GM23338 (cell line): ENCODE results near the gene GRM3. TPM values are rescaled to one million over a fixed set of nuclear protein-coding genes. Genes with fewer than 3 reads are reported as not detected.
A peak's percentile ranks its signal among the peaks of the same experiment; 100 is the strongest.

Experiments used
- ATAC-seq: fragments of 200-7000 bp; cut with Tn5 transposase; 3 replicates; pipeline ENCODE4 v1.9.1; 2020
- DNase-seq: peaks from one replicate; pipeline ENCODE4 v3.0.0-alpha.2; 2015; ENCODE audit warnings: low spot score
- H2AFZ ChIP-seq: fragments of 200-600 bp; sonication (generic); 2 replicates; pipeline ENCODE4 v1.8.0; 2016; ENCODE audit warnings: antibody characterized with exemption, mild to moderate bottlenecking, moderate library complexity
- H3F3A ChIP-seq: fragments of 200-600 bp; sonication (generic); replicated peaks from 2 replicates; pipeline ENCODE4 v1.8.0; 2017; ENCODE audit warnings: antibody characterized with exemption, mixed run types, low read depth
- H3K27ac ChIP-seq: fragments of 200-600 bp; sonication (generic); 2 replicates; pipeline ENCODE4 v1.6.1; 2016; ENCODE audit warnings: low read depth
- H3K27me3 ChIP-seq: fragments of 200-600 bp; sonication (generic); 2 replicates; pipeline ENCODE4 v1.8.0; 2016; ENCODE audit warnings: mild to moderate bottlenecking, mixed run types, moderate library complexity; ENCODE audit not compliant: insufficient read depth
- H3K36me3 ChIP-seq: fragments of 200-600 bp; sonication (generic); 2 replicates; pipeline ENCODE4 v1.8.0; 2016; ENCODE audit warnings: mild to moderate bottlenecking; ENCODE audit not compliant: insufficient read depth
- H3K4me1 ChIP-seq: fragments of 200-600 bp; sonication (generic); 2 replicates; pipeline ENCODE4 v1.8.0; 2016; ENCODE audit warnings: mild to moderate bottlenecking, moderate library complexity; ENCODE audit not compliant: insufficient read depth
- H3K4me2 ChIP-seq: fragments of 200-600 bp; sonication (generic); 2 replicates; pipeline ENCODE4 v1.7.1; 2017; ENCODE audit warnings: mixed run types
- H3K4me3 ChIP-seq: fragments of 200-600 bp; sonication (generic); 2 replicates; pipeline ENCODE4 v1.6.1; 2016; ENCODE audit warnings: mixed run types
- H3K79me2 ChIP-seq: fragments of 200-600 bp; sonication (generic); replicated peaks from 2 replicates; pipeline ENCODE4 v1.8.0; 2017; ENCODE audit warnings: mild to moderate bottlenecking; ENCODE audit not compliant: insufficient read depth
- H3K9me2 ChIP-seq: fragments of 200-600 bp; sonication (generic); 2 replicates; pipeline ENCODE4 v1.8.0; 2017; ENCODE audit not compliant: insufficient read depth
- H4K20me1 ChIP-seq: fragments of 200-600 bp; sonication (generic); replicated peaks from 2 replicates; pipeline ENCODE4 v1.8.0; 2017; ENCODE audit warnings: mild to moderate bottlenecking; ENCODE audit not compliant: insufficient read depth
- H3K27ac Mint-ChIP-seq: 2 replicates; pipeline ENCODE4 v1.8.0; 2020; ENCODE audit warnings: inconsistent platforms, mild to moderate bottlenecking, moderate library complexity, mixed read lengths
- H3K27me3 Mint-ChIP-seq: 3 replicates; pipeline ENCODE4 v1.8.0; 2022; ENCODE audit warnings: low read depth, mild to moderate bottlenecking, moderate library complexity, mixed read lengths, inconsistent platforms; ENCODE audit not compliant: insufficient read depth, poor library complexity
- H3K36me3 Mint-ChIP-seq: 3 replicates; pipeline ENCODE4 v1.8.0; 2021; ENCODE audit warnings: low read depth, mild to moderate bottlenecking, inconsistent platforms, moderate library complexity, mixed read lengths
- H3K4me1 Mint-ChIP-seq: 3 replicates; pipeline ENCODE4 v1.8.0; 2020; ENCODE audit warnings: mild to moderate bottlenecking, inconsistent platforms, mixed read lengths
- H3K4me3 Mint-ChIP-seq: 3 replicates; pipeline ENCODE4 v1.8.0; 2021; ENCODE audit warnings: moderate library complexity, mild to moderate bottlenecking, inconsistent platforms, mixed read lengths
- H3K9me3 Mint-ChIP-seq: 3 replicates; pipeline ENCODE4 v1.8.0; 2020; ENCODE audit warnings: moderate library complexity, mild to moderate bottlenecking, inconsistent platforms, mixed read lengths
- EZH2phosphoT487 ChIP-seq: fragments of 200-600 bp; sonication (generic); IDR thresholded peaks from one replicate; pipeline ENCODE4 v1.8.1; 2018; ENCODE audit warnings: antibody characterized with exemption; ENCODE audit not compliant: unreplicated experiment
- ZNF114 ChIP-seq: fragments of 250-450 bp; sonication (Bioruptor Pico); IDR thresholded peaks from 2 replicates; pipeline ENCODE4 v1.5.0; 2020; ENCODE audit warnings: mild to moderate bottlenecking, moderate library complexity
- ZNF331 ChIP-seq: fragments of 250-450 bp; sonication (Bioruptor Pico); IDR thresholded peaks from 2 replicates; pipeline ENCODE4 v1.5.0; 2020; ENCODE audit warnings: low read depth, mild to moderate bottlenecking, moderate library complexity
- polyA plus RNA-seq: library from polyadenylated mRNA; unstranded; fragments of >200 nt; fragmentation: Nextera tagmentation; extraction: Ambion mirVana; gene quantifications from 2 replicates; pipeline ENCODE4 v1.2.1, GENCODE V29; 2016
- total RNA-seq: library from RNA; depleted of rRNA; stranded (reverse); fragments of >200 nt; shearing (Covaris generic); gene quantifications from 2 replicates; pipeline ENCODE4 v1.2.3, GENCODE V29; 2014
- TF ChIP-seq, protein P1 (sequence below), 2 experiments: fragments of 200-600 bp in 1 of 2; sonication (generic) in 1 of 2; conservative IDR thresholded peaks; 2 replicates each; pipeline versions ENCODE4 v1.5.1 to v1.6.1; 2016 to 2017; ENCODE audit warnings: antibody characterized with exemption in 2 of 2, low read depth in 2 of 2, mild to moderate bottlenecking in 2 of 2, moderate library complexity in 1 of 2
- TF ChIP-seq, protein P2 (sequence below): IDR thresholded peaks from 2 replicates; pipeline ENCODE4 v1.6.1; 2016; ENCODE audit warnings: antibody characterized with exemption
- TF ChIP-seq, protein P3 (sequence below): IDR thresholded peaks from one replicate; pipeline ENCODE4 v1.6.1; 2018; ENCODE audit warnings: antibody characterized with exemption; ENCODE audit not compliant: unreplicated experiment

GRM3 gene
- total and polyA plus RNA-seq, 2 experiments from 2014 or later, result 0.79 to 1.9 TPM

DNA sequence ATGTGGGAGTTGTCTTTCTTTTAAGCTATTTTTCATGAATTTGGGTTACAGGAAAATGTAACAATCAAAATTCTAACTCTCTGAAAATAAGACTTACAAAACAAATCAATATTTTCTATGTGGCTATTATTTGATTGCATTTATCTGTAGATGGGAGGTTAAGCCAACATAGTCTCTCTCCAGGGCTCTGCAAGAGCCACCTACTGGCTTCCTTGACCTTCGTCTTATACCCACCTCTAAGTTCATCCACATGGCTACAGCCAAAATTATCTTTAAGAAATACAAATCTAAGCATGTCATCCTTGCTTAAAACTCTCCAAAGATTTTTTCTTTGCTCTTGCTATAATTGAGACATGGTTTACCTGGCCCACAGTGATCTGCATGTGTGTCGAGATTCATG, 14.2 kb downstream of the GRM3 start:
- H3K79me2 ChIP-seq, result no peaks in the 10 kb centered on the region
- H3K36me3 ChIP-seq, result no peaks in the 10 kb centered on the region
- H3K27me3 ChIP-seq, result no peaks in the 10 kb centered on the region
- H2AFZ ChIP-seq, result no peak overlapping the region
- Mint-ChIP-seq H3K9me3 (no peaks in the 10 kb centered on the region), H3K27me3 (peaks cover 3% of the 10 kb centered on the region), H3K27ac (no peak overlapping the region), H3K4me3 (no peak overlapping the region), H3K4me1 (peaks cover 9% of the 10 kb centered on the region; the same call in 2 of the 3 replicates), H3K36me3 (no peaks in the 10 kb centered on the region)
- ATAC-seq (peak; percentile 51), DNase-seq (no peak)
- H4K20me1 ChIP-seq, result no peaks in the 10 kb centered on the region
- H3K4me2 ChIP-seq, result no peak overlapping the region
- H3K4me3 ChIP-seq, result no peak overlapping the region
- no peak overlapping the region for H3K27ac ChIP-seq
- no peaks in the 10 kb centered on the region for H3K9me2 ChIP-seq
- H3K4me1 ChIP-seq, result no peaks in the 10 kb centered on the region
- H3F3A ChIP-seq, result no peaks in the 10 kb centered on the region
- TF ChIP-seq, protein P1, sequence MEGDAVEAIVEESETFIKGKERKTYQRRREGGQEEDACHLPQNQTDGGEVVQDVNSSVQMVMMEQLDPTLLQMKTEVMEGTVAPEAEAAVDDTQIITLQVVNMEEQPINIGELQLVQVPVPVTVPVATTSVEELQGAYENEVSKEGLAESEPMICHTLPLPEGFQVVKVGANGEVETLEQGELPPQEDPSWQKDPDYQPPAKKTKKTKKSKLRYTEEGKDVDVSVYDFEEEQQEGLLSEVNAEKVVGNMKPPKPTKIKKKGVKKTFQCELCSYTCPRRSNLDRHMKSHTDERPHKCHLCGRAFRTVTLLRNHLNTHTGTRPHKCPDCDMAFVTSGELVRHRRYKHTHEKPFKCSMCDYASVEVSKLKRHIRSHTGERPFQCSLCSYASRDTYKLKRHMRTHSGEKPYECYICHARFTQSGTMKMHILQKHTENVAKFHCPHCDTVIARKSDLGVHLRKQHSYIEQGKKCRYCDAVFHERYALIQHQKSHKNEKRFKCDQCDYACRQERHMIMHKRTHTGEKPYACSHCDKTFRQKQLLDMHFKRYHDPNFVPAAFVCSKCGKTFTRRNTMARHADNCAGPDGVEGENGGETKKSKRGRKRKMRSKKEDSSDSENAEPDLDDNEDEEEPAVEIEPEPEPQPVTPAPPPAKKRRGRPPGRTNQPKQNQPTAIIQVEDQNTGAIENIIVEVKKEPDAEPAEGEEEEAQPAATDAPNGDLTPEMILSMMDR (conservative IDR thresholded peaks at IDR 0.05; ENCODE audit: low read depth in 2 of 2), result peak in 1 of 2 experiments; percentile 10; a peak in 1 of 4 replicates
- TF ChIP-seq, protein P2, sequence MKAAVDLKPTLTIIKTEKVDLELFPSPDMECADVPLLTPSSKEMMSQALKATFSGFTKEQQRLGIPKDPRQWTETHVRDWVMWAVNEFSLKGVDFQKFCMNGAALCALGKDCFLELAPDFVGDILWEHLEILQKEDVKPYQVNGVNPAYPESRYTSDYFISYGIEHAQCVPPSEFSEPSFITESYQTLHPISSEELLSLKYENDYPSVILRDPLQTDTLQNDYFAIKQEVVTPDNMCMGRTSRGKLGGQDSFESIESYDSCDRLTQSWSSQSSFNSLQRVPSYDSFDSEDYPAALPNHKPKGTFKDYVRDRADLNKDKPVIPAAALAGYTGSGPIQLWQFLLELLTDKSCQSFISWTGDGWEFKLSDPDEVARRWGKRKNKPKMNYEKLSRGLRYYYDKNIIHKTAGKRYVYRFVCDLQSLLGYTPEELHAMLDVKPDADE, result no peak
- TF ChIP-seq, protein P3, sequence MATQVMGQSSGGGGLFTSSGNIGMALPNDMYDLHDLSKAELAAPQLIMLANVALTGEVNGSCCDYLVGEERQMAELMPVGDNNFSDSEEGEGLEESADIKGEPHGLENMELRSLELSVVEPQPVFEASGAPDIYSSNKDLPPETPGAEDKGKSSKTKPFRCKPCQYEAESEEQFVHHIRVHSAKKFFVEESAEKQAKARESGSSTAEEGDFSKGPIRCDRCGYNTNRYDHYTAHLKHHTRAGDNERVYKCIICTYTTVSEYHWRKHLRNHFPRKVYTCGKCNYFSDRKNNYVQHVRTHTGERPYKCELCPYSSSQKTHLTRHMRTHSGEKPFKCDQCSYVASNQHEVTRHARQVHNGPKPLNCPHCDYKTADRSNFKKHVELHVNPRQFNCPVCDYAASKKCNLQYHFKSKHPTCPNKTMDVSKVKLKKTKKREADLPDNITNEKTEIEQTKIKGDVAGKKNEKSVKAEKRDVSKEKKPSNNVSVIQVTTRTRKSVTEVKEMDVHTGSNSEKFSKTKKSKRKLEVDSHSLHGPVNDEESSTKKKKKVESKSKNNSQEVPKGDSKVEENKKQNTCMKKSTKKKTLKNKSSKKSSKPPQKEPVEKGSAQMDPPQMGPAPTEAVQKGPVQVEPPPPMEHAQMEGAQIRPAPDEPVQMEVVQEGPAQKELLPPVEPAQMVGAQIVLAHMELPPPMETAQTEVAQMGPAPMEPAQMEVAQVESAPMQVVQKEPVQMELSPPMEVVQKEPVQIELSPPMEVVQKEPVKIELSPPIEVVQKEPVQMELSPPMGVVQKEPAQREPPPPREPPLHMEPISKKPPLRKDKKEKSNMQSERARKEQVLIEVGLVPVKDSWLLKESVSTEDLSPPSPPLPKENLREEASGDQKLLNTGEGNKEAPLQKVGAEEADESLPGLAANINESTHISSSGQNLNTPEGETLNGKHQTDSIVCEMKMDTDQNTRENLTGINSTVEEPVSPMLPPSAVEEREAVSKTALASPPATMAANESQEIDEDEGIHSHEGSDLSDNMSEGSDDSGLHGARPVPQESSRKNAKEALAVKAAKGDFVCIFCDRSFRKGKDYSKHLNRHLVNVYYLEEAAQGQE, result no peak

DNA sequence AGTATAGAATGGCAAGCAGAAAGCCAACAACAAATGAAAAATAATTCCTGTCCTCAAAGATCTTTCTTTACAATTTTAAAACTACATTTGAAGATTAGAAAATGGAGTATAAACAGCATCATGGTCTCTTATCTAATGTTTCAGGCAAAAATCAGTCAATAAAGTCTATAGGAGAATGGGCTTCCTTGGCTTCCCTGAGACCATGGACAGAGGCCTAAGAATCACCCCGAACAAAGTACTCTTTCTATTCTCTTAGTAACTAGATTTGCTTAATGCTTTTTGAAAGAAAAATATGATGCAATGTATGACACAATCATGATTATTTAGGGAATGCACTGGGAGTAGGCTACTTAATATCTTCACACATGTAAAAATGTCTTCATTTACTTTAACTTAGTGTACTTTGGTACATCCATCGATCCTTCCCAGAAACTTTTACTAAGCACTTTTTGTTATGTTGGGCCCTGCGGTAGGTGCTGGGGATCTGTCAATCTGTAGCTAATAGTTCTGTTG, 17.3 kb downstream of the GRM3 start:
- Histone ChIP-seq H3K9me2 (no peaks in the 10 kb centered on the region), H3K27me3 (no peaks in the 10 kb centered on the region), H2AFZ (no peak overlapping the region), H3K4me1 (no peaks in the 10 kb centered on the region), H3F3A (no peaks in the 10 kb centered on the region), H3K79me2 (no peaks in the 10 kb centered on the region), H4K20me1 (no peaks in the 10 kb centered on the region), H3K27ac (no peak overlapping the region), H3K4me3 (no peak overlapping the region), H3K36me3 (no peaks in the 10 kb centered on the region), H3K4me2 (no peak overlapping the region)
- no peak for DNase-seq
- Mint-ChIP-seq H3K36me3 (no peaks in the 10 kb centered on the region), H3K27ac (no peak overlapping the region), H3K9me3 (no peaks in the 10 kb centered on the region), H3K4me1 (no peaks in the 10 kb centered on the region), H3K27me3 (peaks cover 2% of the 10 kb centered on the region), H3K4me3 (no peak overlapping the region)
- no peak for TF ChIP-seq EZH2phosphoT487
- TF ChIP-seq ZNF114, result no peak
- TF ChIP-seq, protein P3, result peak; percentile 55
- TF ChIP-seq ZNF331 (CRISPR knock-in tag), result no peak
- no peak for ATAC-seq
